Fibroblast of mammary gland (primary cell): Measurements from ENCODE around the gene BICD1.
"Not testable (repeated sequence)": the region's sequence is repeated elsewhere in the genome, so short reads cannot be mapped to it uniquely, and the experiment has no call there.

Experiments
- DNase-seq: peaks from one replicate; pipeline ENCODE4 v3.0.0-alpha.2; 2010; ENCODE audit warnings: low read depth
- H3K4me3 ChIP-seq: 2 replicates; pipeline ENCODE4 v1.5.1; 2011; ENCODE audit warnings: low read depth, mild to moderate bottlenecking, low read length, moderate library complexity; ENCODE audit not compliant: control insufficient read depth
- TF ChIP-seq, protein P1 (sequence below): conservative IDR thresholded peaks from 2 replicates; pipeline ENCODE4 v1.5.1; 2011; ENCODE audit warnings: low read depth, low read length, inconsistent platforms; ENCODE audit not compliant: control insufficient read depth, insufficient read depth

The BICD1 gene

GRCh38 chr12:32178341-32179010 lies 71.8 kb downstream of the BICD1 start:
- no peak for DNase-seq
- TF ChIP-seq, protein P1, sequence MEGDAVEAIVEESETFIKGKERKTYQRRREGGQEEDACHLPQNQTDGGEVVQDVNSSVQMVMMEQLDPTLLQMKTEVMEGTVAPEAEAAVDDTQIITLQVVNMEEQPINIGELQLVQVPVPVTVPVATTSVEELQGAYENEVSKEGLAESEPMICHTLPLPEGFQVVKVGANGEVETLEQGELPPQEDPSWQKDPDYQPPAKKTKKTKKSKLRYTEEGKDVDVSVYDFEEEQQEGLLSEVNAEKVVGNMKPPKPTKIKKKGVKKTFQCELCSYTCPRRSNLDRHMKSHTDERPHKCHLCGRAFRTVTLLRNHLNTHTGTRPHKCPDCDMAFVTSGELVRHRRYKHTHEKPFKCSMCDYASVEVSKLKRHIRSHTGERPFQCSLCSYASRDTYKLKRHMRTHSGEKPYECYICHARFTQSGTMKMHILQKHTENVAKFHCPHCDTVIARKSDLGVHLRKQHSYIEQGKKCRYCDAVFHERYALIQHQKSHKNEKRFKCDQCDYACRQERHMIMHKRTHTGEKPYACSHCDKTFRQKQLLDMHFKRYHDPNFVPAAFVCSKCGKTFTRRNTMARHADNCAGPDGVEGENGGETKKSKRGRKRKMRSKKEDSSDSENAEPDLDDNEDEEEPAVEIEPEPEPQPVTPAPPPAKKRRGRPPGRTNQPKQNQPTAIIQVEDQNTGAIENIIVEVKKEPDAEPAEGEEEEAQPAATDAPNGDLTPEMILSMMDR = no peak

DNA sequence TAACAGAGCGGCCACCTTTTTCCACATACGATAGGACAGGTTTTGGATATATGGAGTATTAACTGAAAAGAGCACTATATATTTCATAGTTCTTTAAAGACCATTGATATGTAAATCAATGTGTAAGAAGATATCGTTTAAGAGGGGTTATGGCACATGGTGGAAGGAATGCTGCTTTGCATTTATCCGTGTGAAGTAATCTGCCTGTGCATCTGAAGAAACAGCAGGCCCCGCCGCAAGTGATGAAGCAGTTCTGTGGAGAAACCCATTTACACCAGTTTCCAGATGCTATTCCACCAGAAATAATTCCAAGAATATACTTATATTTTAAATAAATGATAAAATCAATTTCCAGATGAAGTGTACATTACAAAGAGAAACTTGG lies 72.4 kb downstream of the BICD1 start:
- no peak overlapping the region for H3K4me3 ChIP-seq
- TF ChIP-seq, protein P1 = no peak
- DNase-seq = no peak

More at GRCh38 chr12:32178341-32179010, 71.8 kb downstream of the BICD1 start:
- no peak overlapping the region for H3K4me3 ChIP-seq

DNA sequence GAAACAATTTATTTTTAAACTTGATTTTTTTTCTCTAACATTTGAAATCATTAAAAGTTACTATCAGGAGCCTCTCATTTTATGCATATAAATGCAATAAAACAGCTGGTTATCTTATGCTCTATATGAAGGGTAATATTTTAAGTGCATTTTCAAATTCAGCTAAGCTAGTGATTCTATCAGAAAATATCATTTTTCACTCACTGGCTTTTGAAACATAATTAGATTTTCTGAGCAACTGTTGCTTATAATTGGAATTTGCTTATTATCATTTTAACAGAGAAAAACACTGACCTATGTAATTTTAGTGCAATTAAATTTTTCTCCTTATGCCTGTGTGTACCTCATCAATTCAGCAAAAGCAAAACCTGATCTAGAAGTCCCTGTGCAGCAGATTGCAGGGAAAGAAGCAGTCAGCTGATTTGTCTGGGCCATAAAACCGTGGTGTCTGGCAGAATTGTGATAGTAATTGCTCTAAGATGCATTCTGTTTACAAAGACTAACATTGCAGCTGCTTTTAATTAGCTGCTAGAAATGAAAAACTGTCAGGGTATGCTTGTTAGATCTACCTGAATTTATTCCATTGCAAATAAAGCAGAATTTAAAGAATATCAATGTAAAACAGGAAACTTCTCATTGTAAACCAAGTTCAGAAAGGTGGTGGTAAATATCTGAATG lies 75.0 kb downstream of the BICD1 start:
- TF ChIP-seq, protein P1 = no peak
- H3K4me3 ChIP-seq = no peak overlapping the region
- DNase-seq = peak; percentile 27

DNA sequence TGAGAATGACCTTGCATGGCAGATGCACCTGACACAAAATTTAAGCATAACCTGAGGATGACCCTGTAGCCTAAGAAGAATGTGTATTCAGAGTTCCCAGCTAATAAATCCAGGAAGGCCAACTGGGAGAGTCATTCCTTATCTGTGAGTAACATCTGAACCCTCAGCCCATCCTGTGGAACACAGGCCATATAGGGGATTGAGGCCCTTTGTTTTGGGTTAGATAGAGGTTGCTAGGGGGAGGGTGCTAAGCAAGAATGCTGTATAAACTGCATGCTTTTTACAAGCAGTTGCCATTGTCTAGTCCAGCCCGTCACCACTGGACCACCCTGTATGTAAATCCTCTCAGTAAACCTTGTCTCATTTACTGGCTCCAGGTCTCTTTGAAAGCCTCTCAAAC lies 77.0 kb downstream of the BICD1 start:
- DNase-seq = no peak
- no peak overlapping the region for H3K4me3 ChIP-seq
- TF ChIP-seq, protein P1 = no peak

- not testable (repeated sequence) for DNase-seq, H3K4me3 ChIP-seq
Measured at GRCh38 chr12:32187127-32187526, 80.5 kb downstream of the BICD1 start.

GRCh38 chr12:32191445-32191844 lies 84.8 kb downstream of the BICD1 start:
- H3K4me3 ChIP-seq = no peak overlapping the region
- TF ChIP-seq, protein P1 = no peak

More at GRCh38 chr12:32191445-32191844, 84.8 kb downstream of the BICD1 start:
- DNase-seq = no peak
